ENCODE data around the gene PHEX. TPM values are rescaled to one million over a fixed set of nuclear protein-coding genes. Genes with fewer than 3 reads are reported as not detected.

PHEX gene
- total RNA-seq, 1 donor, result 1.4 TPM

GRCh38 chrX:22097012-22097694 is 65.0 kb downstream of the PHEX start:
- DNase-seq (ENCODE audit: insufficient read length, low spot score, missing footprints), result no peak
- Histone ChIP-seq H3K36me3 (ENCODE audit: insufficient read depth, low read length) (no peaks in the 10 kb centered on the region), H3K9me3 (ENCODE audit: low read depth, low read length) (no peaks in the 10 kb centered on the region), H2AFZ (ENCODE audit: low read length) (no peak overlapping the region), H3K4me3 (ENCODE audit: insufficient read depth, low read length) (no peak overlapping the region), H4K20me1 (ENCODE audit: insufficient read depth, low read length) (no peaks in the 10 kb centered on the region), H3K4me2 (ENCODE audit: insufficient read depth, low read length) (no peak overlapping the region), H3K4me1 (ENCODE audit: insufficient read depth, low read length) (no peaks in the 10 kb centered on the region), H3K27me3 (ENCODE audit: insufficient read depth, low read length) (no peaks in the 10 kb centered on the region), H3K27ac (ENCODE audit: low read depth, low read length) (no peak overlapping the region), H3K79me2 (ENCODE audit: insufficient read depth, low read length) (no peaks in the 10 kb centered on the region)
- no peak for TF ChIP-seq CTCF (IDR thresholded peaks at IDR 0.05; ENCODE audit: extremely low read depth, low read depth, low read length)

GRCh38 chrX:22105231-22105630 is 73.1 kb downstream of the PHEX start:
- peak overlapping the region; percentile 2 for H3K4me3 ChIP-seq (ENCODE audit: insufficient read depth, low read length)
- no peak overlapping the region for H2AFZ ChIP-seq (ENCODE audit: low read length)
- H3K4me1 ChIP-seq (ENCODE audit: insufficient read depth, low read length), result peaks cover 10% of the 10 kb centered on the region
- H3K36me3 ChIP-seq (ENCODE audit: insufficient read depth, low read length), result no peaks in the 10 kb centered on the region
- DNase-seq (ENCODE audit: insufficient read length, low spot score, missing footprints), result peak; percentile 77
- peak overlapping the region; percentile 64 for H3K27ac ChIP-seq (ENCODE audit: low read depth, low read length)
- H3K27me3 ChIP-seq (ENCODE audit: insufficient read depth, low read length), result no peaks in the 10 kb centered on the region
- H3K4me2 ChIP-seq (ENCODE audit: insufficient read depth, low read length), result peak overlapping the region; percentile 44
- H3K9me3 ChIP-seq (ENCODE audit: low read depth, low read length), result no peaks in the 10 kb centered on the region
- TF ChIP-seq CTCF (IDR thresholded peaks at IDR 0.05; ENCODE audit: extremely low read depth, low read depth, low read length), result no peak
- no peaks in the 10 kb centered on the region for H4K20me1 ChIP-seq (ENCODE audit: insufficient read depth, low read length)
- H3K79me2 ChIP-seq (ENCODE audit: insufficient read depth, low read length), result no peaks in the 10 kb centered on the region

GRCh38 chrX:22105971-22106370 is 73.8 kb downstream of the PHEX start:
- no peaks in the 10 kb centered on the region for H3K27me3 ChIP-seq (ENCODE audit: insufficient read depth, low read length)
- H4K20me1 ChIP-seq (ENCODE audit: insufficient read depth, low read length), result no peaks in the 10 kb centered on the region
- H3K9me3 ChIP-seq (ENCODE audit: low read depth, low read length), result no peaks in the 10 kb centered on the region
- peaks cover 10% of the 10 kb centered on the region for H3K4me1 ChIP-seq (ENCODE audit: insufficient read depth, low read length)
- no peak overlapping the region for H3K4me3 ChIP-seq (ENCODE audit: insufficient read depth, low read length)
- DNase-seq (ENCODE audit: insufficient read length, low spot score, missing footprints), result no peak
- TF ChIP-seq CTCF (IDR thresholded peaks at IDR 0.05; ENCODE audit: extremely low read depth, low read depth, low read length), result no peak
- H2AFZ ChIP-seq (ENCODE audit: low read length), result no peak overlapping the region
- H3K36me3 ChIP-seq (ENCODE audit: insufficient read depth, low read length), result no peaks in the 10 kb centered on the region
- H3K4me2 ChIP-seq (ENCODE audit: insufficient read depth, low read length), result no peak overlapping the region
- no peak overlapping the region for H3K27ac ChIP-seq (ENCODE audit: low read depth, low read length)
- no peaks in the 10 kb centered on the region for H3K79me2 ChIP-seq (ENCODE audit: insufficient read depth, low read length)

- H4K20me1 ChIP-seq (ENCODE audit: insufficient read depth, low read length), result no peaks in the 10 kb centered on the region
- H2AFZ ChIP-seq (ENCODE audit: low read length), result no peak overlapping the region
- TF ChIP-seq CTCF (IDR thresholded peaks at IDR 0.05; ENCODE audit: extremely low read depth, low read depth, low read length), result no peak
- DNase-seq (ENCODE audit: insufficient read length, low spot score, missing footprints), result peak; percentile 72
- no peaks in the 10 kb centered on the region for H3K36me3 ChIP-seq (ENCODE audit: insufficient read depth, low read length)
- H3K4me1 ChIP-seq (ENCODE audit: insufficient read depth, low read length), result peaks cover 10% of the 10 kb centered on the region
- no peak overlapping the region for H3K4me3 ChIP-seq (ENCODE audit: insufficient read depth, low read length)
- no peaks in the 10 kb centered on the region for H3K79me2 ChIP-seq (ENCODE audit: insufficient read depth, low read length)
- no peak overlapping the region for H3K4me2 ChIP-seq (ENCODE audit: insufficient read depth, low read length)
- no peaks in the 10 kb centered on the region for H3K9me3 ChIP-seq (ENCODE audit: low read depth, low read length)
- H3K27me3 ChIP-seq (ENCODE audit: insufficient read depth, low read length), result no peaks in the 10 kb centered on the region
- H3K27ac ChIP-seq (ENCODE audit: low read depth, low read length), result no peak overlapping the region
These were observed 77.3 kb downstream of the PHEX start for GRCh38 chrX:22109442-22109841.
